Panc1 (cell line): ENCODE measurements around the gene ECHDC1. TPM values are rescaled to one million over a fixed set of nuclear protein-coding genes. Genes with fewer than 3 reads are reported as not detected.

Experiments used
- ATAC-seq: fragments of 200-7000 bp; cut with Tn5 transposase; 2 replicates; pipeline ENCODE4 v1.9.1; 2020; ENCODE audit warnings: mild to moderate bottlenecking, moderate library complexity
- BruUV-seq: library from RNA; stranded (reverse); fragments of 400-500 nt; replicated peaks from 2 replicates; lab custom pipeline; 2021; lab: Mats Ljungman, UMichigan
- CTCF ChIA-PET: fragments of 300-600 bp; sonication (Branson Sonifier 250); formaldehyde crosslinking; loops from one replicate; lab custom pipeline; 2022; ENCODE audit warnings: antibody characterized with exemption; lab: Charles Lee
- POLR2A ChIA-PET: fragments of 300-600 bp; sonication (Branson Sonifier 250); formaldehyde crosslinking; loops from one replicate; lab custom pipeline; 2022; ENCODE audit warnings: antibody characterized with exemption; lab: Charles Lee
- DNase-seq: peaks from one replicate; pipeline ENCODE4 v3.0.0-alpha.2; 2010; ENCODE audit warnings: low read depth, low spot score
- H3K27ac ChIP-seq: 2 replicates; pipeline ENCODE4 v1.5.1; 2011; ENCODE audit warnings: mild to moderate bottlenecking, low read length, inconsistent platforms
- H3K27me3 ChIP-seq: fragments of 200-500 bp; sonication (Bioruptor generic); 2 replicates; pipeline ENCODE4 v1.6.0; 2014; ENCODE audit warnings: low read length, inconsistent platforms; ENCODE audit not compliant: control insufficient read depth, insufficient read depth
- H3K36me3 ChIP-seq: fragments of 200-500 bp; sonication (Bioruptor generic); 2 replicates; pipeline ENCODE4 v1.5.1; 2014; ENCODE audit warnings: inconsistent platforms, mild to moderate bottlenecking, low read length, moderate library complexity; ENCODE audit not compliant: control insufficient read depth, insufficient read depth
- H3K4me1 ChIP-seq: 2 replicates; pipeline ENCODE4 v1.5.1; 2011; ENCODE audit warnings: inconsistent platforms, mild to moderate bottlenecking, low read length, moderate library complexity; ENCODE audit not compliant: control insufficient read depth, insufficient read depth
- H3K4me3 ChIP-seq, 2 experiments: 2 replicates each; pipeline ENCODE4 v1.5.1; 2011 to 2012; ENCODE audit warnings: low read depth in 2 of 2, low read length in 2 of 2, mild to moderate bottlenecking in 2 of 2, inconsistent platforms in 1 of 2, moderate library complexity in 1 of 2
- H3K9me3 ChIP-seq: fragments of 200-500 bp; sonication (Bioruptor generic); 2 replicates; pipeline ENCODE4 v1.5.1; 2014; ENCODE audit warnings: low read depth, mild to moderate bottlenecking, inconsistent platforms, low read length, moderate library complexity; ENCODE audit not compliant: control insufficient read depth, insufficient read depth
- CTCF ChIP-seq: fragments of 450-650 bp; IDR thresholded peaks from 2 replicates; pipeline ENCODE4 v1.5.1; 2017; ENCODE audit warnings: mild to moderate bottlenecking
- POLR2AphosphoS5 ChIP-seq: IDR thresholded peaks from 2 replicates; pipeline ENCODE4 v1.6.1; 2012; ENCODE audit warnings: mild to moderate bottlenecking, low read depth, low read length, moderate library complexity
- SIN3A ChIP-seq: IDR thresholded peaks from 2 replicates; pipeline ENCODE4 v1.6.1; 2012; ENCODE audit warnings: low read depth, mild to moderate bottlenecking, low read length, moderate library complexity, borderline replicate concordance; ENCODE audit not compliant: insufficient read depth
- TCF7L2 ChIP-seq: IDR thresholded peaks from 2 replicates; pipeline ENCODE4 v1.6.1; 2011; ENCODE audit warnings: mild to moderate bottlenecking, low read depth, low read length, inconsistent platforms
- in situ Hi-C: cut with HindIII; loops from 2 replicates; pipeline ENCODE4 v1.10.0; 2016; ENCODE audit warnings: low sequenced_read_pairs, low pct_unique_long_range_greater_than_20kb
- intact Hi-C: fragments of 100-400 bp; cut with micrococcal nuclease; formaldehyde crosslinking; loops from one replicate; pipeline ENCODE4 v1.10.0; 2022; ENCODE audit not compliant: unreplicated experiment
- total RNA-seq: library from RNA; stranded (reverse); gene quantifications from one replicate; pipeline ENCODE4 v1.2.1, GENCODE V29; 2021; ENCODE audit not compliant: unreplicated experiment
- TF ChIP-seq, protein P1 (sequence below), 2 experiments: IDR thresholded peaks; 2 replicates each; pipeline ENCODE4 v1.6.1; 2011 to 2012; ENCODE audit warnings: low read depth in 2 of 2, control low read depth in 1 of 2, low read length in 1 of 2, mild to moderate bottlenecking in 1 of 2, moderate library complexity in 1 of 2; ENCODE audit not compliant: insufficient read depth in 1 of 2

The ECHDC1 gene
- total RNA-seq, 1 experiment from 2014 or later, result 81.9 TPM

DNA sequence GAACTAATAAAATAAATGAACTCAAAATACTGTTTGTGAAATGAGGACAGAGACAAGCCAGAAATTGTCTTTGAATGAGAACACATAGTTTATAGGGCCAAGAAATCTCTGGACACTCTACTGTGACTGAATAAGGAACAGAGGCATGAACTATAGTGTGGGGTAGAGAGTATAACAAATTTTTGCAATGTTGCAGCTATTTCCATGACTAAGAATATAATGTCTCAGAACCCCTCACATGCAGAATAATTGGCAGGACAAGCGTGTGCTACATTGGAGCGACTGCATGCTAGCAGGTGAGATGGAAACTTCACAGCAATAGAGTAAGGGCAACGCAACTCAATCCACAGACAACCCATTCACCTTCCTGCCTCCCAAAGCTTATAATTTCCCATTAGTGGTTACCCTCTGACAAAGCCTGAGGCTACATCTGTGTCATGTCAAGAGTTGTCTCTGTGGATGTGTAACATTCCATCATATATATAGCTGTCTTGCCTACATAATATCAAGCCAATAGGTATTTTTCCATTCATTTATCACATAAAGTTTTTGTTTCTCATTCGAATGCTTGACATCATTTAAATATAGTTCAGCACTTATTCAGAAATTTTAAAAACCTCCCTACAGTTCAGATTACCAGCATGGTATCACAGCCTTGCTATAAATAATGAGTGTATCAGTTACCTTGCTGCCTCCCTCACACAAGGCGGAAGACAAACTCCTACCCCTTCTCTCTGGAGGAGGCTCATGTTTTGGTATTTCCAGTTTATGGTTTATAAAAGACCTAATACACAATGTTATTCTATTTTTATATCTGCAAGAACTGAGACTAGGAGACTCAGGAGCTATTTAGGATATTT lies 47.9 kb upstream of the ECHDC1 start:
- no peaks in the 10 kb centered on the region for H3K4me1 ChIP-seq
- H3K27ac ChIP-seq, result no peak overlapping the region
- in situ Hi-C loops (no loop called here), intact Hi-C loops (no loop called here)
- no peak for ATAC-seq
- no peak overlapping the region for H3K4me3 ChIP-seq
- CTCF ChIA-PET, result no interaction called here
- no peak for DNase-seq
- POLR2A ChIA-PET, result no interaction called here
- H3K9me3 ChIP-seq, result no peaks in the 10 kb centered on the region
- no peak for TF ChIP-seq POLR2AphosphoS5
- no peak for TF ChIP-seq CTCF
- TF ChIP-seq TCF7L2, result no peak
- TF ChIP-seq, protein P1, sequence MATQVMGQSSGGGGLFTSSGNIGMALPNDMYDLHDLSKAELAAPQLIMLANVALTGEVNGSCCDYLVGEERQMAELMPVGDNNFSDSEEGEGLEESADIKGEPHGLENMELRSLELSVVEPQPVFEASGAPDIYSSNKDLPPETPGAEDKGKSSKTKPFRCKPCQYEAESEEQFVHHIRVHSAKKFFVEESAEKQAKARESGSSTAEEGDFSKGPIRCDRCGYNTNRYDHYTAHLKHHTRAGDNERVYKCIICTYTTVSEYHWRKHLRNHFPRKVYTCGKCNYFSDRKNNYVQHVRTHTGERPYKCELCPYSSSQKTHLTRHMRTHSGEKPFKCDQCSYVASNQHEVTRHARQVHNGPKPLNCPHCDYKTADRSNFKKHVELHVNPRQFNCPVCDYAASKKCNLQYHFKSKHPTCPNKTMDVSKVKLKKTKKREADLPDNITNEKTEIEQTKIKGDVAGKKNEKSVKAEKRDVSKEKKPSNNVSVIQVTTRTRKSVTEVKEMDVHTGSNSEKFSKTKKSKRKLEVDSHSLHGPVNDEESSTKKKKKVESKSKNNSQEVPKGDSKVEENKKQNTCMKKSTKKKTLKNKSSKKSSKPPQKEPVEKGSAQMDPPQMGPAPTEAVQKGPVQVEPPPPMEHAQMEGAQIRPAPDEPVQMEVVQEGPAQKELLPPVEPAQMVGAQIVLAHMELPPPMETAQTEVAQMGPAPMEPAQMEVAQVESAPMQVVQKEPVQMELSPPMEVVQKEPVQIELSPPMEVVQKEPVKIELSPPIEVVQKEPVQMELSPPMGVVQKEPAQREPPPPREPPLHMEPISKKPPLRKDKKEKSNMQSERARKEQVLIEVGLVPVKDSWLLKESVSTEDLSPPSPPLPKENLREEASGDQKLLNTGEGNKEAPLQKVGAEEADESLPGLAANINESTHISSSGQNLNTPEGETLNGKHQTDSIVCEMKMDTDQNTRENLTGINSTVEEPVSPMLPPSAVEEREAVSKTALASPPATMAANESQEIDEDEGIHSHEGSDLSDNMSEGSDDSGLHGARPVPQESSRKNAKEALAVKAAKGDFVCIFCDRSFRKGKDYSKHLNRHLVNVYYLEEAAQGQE (IDR thresholded peaks at IDR 0.05; ENCODE audit: insufficient read depth in 1 of 2, low read depth in 2 of 2, low read length in 1 of 2), result no peak
- TF ChIP-seq SIN3A, result no peak
- H3K27me3 ChIP-seq, result no peaks in the 10 kb centered on the region
- no TSS peak for BruUV-seq
- no peaks in the 10 kb centered on the region for H3K36me3 ChIP-seq

DNA sequence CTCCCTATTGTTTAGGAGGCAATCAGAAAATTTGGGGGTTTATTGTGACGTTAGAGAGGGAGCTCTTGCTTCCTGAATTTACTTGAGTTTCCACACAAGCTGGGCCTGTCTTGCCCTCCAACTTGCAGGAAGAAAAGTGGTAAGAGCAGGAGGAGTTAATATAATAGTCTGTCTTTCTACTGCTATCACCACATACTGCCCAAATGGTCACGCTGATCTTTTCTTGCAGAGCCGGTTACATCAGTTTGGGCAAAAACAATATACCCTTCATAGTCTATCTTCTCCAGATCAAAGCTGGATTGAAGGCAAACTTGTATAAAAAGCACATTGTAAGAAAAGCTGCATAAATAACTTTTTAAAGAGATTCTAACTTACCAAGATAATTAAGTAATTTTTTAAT lies 46.3 kb upstream of the ECHDC1 start:
- no TSS peak for BruUV-seq
- ChIA-PET POLR2A (interaction anchor here (0.6 kb wide), 1 partner anchor 9 kb away, joined by 6 read pairs; no protein-coding TSS in a partner anchor), CTCF (no interaction called here)
- intact Hi-C loops (no loop called here), in situ Hi-C loops (no loop called here)
- Histone ChIP-seq H3K4me1 (no peaks in the 10 kb centered on the region), H3K36me3 (no peaks in the 10 kb centered on the region), H3K27me3 (no peaks in the 10 kb centered on the region), H3K4me3 (no peak overlapping the region), H3K9me3 (no peaks in the 10 kb centered on the region), H3K27ac (no peak overlapping the region)
- DNase-seq, result no peak
- no peak for ATAC-seq
- no peak for TF ChIP-seq CTCF
- TF ChIP-seq, protein P1 (IDR thresholded peaks at IDR 0.05; ENCODE audit: insufficient read depth in 1 of 2, low read depth in 2 of 2, low read length in 1 of 2), result no peak
- TF ChIP-seq SIN3A, result no peak
- TF ChIP-seq TCF7L2, result no peak
- no peak for TF ChIP-seq POLR2AphosphoS5
